Measurements from ENCODE around the gene SPINDOC.

Gene SPINDOC

DNA sequence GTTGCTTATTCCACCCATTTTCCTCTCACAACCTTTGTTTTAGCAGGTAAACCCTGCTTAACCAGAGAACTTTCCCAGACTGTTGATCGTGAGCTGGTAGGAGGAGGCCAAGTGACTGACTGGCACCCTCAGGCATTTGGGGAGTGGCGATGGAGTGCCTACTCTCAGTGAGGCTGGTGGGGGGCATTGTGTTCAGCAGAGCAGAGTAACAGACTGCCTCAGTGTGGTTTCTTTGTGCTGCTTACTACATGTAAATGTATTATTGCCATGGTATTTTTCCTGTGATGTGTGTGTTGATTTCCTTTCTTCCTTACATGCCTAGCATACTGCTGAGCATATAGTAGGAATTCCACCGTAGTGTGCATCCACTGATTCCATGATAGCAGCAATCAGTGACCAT is 28.3 kb downstream of the SPINDOC start:
- in situ Hi-C loops (cut with MboI; ENCODE audit: low pct_unique_long_range_greater_than_20kb, low sequenced_read_pairs, unreplicated experiment) = no loop called here
- TF ChIP-seq, protein P1, sequence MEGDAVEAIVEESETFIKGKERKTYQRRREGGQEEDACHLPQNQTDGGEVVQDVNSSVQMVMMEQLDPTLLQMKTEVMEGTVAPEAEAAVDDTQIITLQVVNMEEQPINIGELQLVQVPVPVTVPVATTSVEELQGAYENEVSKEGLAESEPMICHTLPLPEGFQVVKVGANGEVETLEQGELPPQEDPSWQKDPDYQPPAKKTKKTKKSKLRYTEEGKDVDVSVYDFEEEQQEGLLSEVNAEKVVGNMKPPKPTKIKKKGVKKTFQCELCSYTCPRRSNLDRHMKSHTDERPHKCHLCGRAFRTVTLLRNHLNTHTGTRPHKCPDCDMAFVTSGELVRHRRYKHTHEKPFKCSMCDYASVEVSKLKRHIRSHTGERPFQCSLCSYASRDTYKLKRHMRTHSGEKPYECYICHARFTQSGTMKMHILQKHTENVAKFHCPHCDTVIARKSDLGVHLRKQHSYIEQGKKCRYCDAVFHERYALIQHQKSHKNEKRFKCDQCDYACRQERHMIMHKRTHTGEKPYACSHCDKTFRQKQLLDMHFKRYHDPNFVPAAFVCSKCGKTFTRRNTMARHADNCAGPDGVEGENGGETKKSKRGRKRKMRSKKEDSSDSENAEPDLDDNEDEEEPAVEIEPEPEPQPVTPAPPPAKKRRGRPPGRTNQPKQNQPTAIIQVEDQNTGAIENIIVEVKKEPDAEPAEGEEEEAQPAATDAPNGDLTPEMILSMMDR (IDR thresholded peaks at IDR 0.05; ENCODE audit: extremely low read depth, insufficient read depth, missing control alignments) = no peak
- DNase-seq (ENCODE audit: low spot score) = no peak

DNA sequence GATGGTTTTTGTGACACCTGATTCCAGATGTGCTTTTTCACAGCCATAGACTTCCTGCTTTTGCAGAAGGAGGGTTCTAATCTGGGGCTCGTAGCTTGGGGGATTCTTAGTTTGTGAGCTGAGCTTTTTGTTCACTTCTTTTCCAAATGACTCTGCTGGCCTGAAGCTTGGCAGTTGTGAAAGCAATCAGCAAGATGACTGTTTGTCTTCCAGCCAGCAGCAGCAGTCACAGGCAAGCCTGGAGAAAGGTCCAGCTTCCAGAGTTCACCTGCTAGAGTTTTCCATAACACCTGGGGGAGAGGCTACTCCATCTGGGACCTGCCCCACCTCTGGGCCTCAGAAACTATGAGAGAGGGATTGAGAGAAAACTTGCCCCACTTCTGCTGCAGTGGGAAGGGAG is 29.8 kb downstream of the SPINDOC start:
- DNase-seq (ENCODE audit: low spot score) = no peak
- in situ Hi-C loops (cut with MboI; ENCODE audit: low pct_unique_long_range_greater_than_20kb, low sequenced_read_pairs, unreplicated experiment) = no loop called here
- TF ChIP-seq, protein P1 (IDR thresholded peaks at IDR 0.05; ENCODE audit: extremely low read depth, insufficient read depth, missing control alignments) = no peak

DNA sequence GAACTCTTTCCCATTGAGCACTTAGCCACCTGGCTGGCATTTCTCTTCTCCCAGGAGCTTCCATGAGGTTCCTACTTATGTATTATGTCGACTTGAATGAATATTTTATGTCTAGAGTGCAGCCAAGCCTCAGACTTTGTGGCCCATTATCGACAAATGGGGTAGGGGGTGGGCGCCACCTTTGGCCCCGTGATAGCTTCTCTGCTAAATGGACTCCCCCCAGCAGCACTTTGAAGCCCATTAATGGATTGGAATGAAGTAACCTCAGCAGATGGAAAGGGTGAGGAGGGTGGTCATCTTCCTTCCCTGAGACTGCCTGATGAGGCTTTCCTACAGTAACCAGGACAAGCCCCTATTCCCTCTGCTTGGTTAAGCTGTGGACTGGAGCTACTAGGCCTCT is 31.6 kb downstream of the SPINDOC start:
- TF ChIP-seq, protein P1 (IDR thresholded peaks at IDR 0.05; ENCODE audit: extremely low read depth, insufficient read depth, missing control alignments) = no peak
- DNase-seq (ENCODE audit: low spot score) = no peak
- in situ Hi-C loops (cut with MboI; ENCODE audit: low pct_unique_long_range_greater_than_20kb, low sequenced_read_pairs, unreplicated experiment) = no loop called here

DNA sequence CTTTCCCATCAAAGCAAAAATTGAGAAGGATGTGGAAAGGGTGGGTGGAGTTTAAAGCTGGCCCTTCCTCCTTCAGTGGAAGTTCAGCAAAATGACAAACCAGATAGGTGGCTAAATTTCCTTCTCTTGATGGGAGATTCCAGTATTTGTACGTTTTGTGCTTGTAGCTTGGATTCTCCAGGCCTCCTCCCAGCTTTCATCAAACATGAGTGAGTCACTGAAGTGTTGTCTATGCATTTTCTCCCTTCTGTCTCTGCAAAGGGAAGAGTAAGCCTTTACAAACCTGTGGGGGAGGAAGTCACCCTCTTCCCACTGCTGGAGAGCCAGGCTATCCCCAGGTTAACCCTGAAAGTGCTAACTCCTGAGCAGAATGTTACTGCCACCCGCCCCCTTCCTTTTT is 32.0 kb downstream of the SPINDOC start:
- TF ChIP-seq, protein P1 (IDR thresholded peaks at IDR 0.05; ENCODE audit: extremely low read depth, insufficient read depth, missing control alignments) = no peak
- in situ Hi-C loops (cut with MboI; ENCODE audit: low pct_unique_long_range_greater_than_20kb, low sequenced_read_pairs, unreplicated experiment) = no loop called here
- DNase-seq (ENCODE audit: low spot score) = no peak

DNA sequence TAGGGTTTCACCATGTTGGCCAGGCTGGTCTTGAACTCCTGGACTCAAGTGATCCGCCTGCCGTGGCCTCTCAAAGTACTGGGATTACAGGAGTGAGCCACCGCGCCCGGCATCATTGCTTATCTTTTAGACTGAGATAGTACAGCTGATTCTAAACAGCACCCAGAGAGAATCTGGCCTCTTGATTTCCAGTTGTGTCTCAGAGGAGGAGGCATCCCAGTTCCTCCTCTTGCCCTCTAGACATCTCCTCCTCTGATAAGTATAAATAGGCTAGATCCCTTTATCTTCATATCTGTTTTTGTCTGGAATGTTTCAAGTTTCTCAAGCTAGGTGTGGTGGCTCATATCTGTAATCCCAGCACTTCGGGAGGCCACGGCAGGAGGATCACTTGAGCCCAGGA is 32.7 kb downstream of the SPINDOC start:
- in situ Hi-C loops (cut with MboI; ENCODE audit: low pct_unique_long_range_greater_than_20kb, low sequenced_read_pairs, unreplicated experiment) = no loop called here
- DNase-seq (ENCODE audit: low spot score) = no peak
- TF ChIP-seq, protein P1 (IDR thresholded peaks at IDR 0.05; ENCODE audit: extremely low read depth, insufficient read depth, missing control alignments) = no peak

DNA sequence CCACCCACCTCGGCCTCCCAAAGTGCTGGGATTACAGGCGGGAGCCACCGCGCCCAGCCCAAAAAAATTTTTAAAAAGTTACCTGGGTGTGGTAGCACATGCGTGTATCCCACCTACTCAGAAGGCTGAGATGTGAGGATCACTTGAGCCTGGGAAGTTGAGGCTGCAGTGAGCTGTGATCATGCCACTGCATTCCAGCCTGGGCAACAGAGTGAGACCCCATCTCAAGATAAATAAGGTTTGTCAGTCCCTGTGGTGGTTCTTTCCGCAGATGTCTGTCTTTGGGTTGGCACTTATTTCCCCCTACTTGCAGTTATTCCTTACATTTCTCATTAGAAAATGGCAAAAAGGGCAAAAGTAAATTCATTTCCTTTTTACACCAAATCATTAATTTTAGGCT is 33.6 kb downstream of the SPINDOC start:
- TF ChIP-seq, protein P1 (IDR thresholded peaks at IDR 0.05; ENCODE audit: extremely low read depth, insufficient read depth, missing control alignments) = no peak

DNA sequence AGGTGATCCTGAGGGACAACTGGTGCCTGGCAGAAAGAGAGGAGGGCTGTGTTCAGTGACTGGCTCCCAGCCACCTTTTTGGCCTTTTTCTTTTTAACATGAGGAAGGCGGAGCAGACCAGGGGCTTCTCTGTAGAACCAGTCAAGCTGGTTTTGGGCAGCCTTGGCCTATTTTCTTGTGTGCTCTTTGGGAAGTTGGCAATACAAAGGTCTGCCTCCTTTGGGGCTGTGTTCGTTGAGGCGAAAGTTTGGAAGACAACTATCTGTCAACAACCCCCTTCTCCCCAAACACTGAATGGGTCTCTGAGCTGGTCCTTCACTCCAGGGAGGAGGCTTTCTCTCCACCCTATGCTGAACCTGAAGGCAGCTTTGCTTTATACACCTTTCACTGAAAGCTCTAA is 34.1 kb downstream of the SPINDOC start:
- in situ Hi-C loops (cut with MboI; ENCODE audit: low pct_unique_long_range_greater_than_20kb, low sequenced_read_pairs, unreplicated experiment) = no loop called here

More for the DNA sequence above, 33.6 kb downstream of the SPINDOC start:
- no peak for DNase-seq (ENCODE audit: low spot score)
- in situ Hi-C loops (cut with MboI; ENCODE audit: low pct_unique_long_range_greater_than_20kb, low sequenced_read_pairs, unreplicated experiment) = no loop called here

More for the DNA sequence above, 34.1 kb downstream of the SPINDOC start:
- no peak for DNase-seq (ENCODE audit: low spot score)
- TF ChIP-seq, protein P1 (IDR thresholded peaks at IDR 0.05; ENCODE audit: extremely low read depth, insufficient read depth, missing control alignments) = no peak
